Panc1 (cell line): Measurements from ENCODE around the gene CENPH. TPM values are rescaled to one million over a fixed set of nuclear protein-coding genes. Genes with fewer than 3 reads are reported as not detected.

Experiments
- total RNA-seq: library from RNA; stranded (reverse); gene quantifications from one replicate; pipeline ENCODE4 v1.2.1, GENCODE V29; 2021; ENCODE audit not compliant: unreplicated experiment

The CENPH gene
- total RNA-seq, 1 experiment from 2014 or later = 35.6 TPM

Other genes with a start within 250 kb of the CENPH start
- 61.3 TPM for gene SLC30A5, start 95.6 kb upstream of the CENPH start, total RNA-seq
- 262 TPM for gene CCNB1, start 22.4 kb upstream of the CENPH start, total RNA-seq
- 44.4 TPM for gene CDK7, start 45.3 kb downstream of the CENPH start, total RNA-seq
- gene CCDC125, start 143.2 kb downstream of the CENPH start, total RNA-seq = 10.4 TPM
- 61.3 TPM for gene AK6, start 179.9 kb downstream of the CENPH start, total RNA-seq
- gene TAF9, start 179.9 kb downstream of the CENPH start, total RNA-seq = 142 TPM
- 41.7 TPM for gene RAD17, start 180.2 kb downstream of the CENPH start, total RNA-seq
- 17.3 TPM for gene MARVELD2, start 225.5 kb downstream of the CENPH start, total RNA-seq